ENCODE measurements around the gene TSPYL1.

TSPYL1 gene

DNA sequence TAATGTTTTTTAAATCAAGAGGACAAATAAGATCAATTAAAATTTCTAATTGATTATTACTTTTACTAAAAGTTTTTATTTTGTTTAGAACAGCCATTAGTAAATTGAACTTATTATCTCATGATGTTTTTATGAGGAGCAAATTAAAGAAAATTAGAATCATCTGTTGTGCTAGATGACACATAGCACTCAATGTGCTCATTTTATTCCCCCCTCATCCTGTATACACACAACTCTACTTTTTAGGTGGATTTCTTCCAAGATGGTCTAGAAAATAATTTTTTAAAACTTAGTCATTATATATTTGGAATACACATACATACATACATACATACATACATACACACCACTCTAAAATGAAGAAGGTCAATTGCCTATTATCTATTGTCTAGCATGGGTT is 29.3 kb upstream of the TSPYL1 start:
- H3K4me3 ChIP-seq (ENCODE audit: low read length, poor library complexity, severe bottlenecking), result no peak overlapping the region
- no peak overlapping the region for H3K9ac ChIP-seq (ENCODE audit: low read depth, low read length, poor library complexity, severe bottlenecking)
- H4K20me1 ChIP-seq (ENCODE audit: insufficient read depth, low read length, poor library complexity, severe bottlenecking), result no peaks in the 10 kb centered on the region
- H3K9me2 ChIP-seq (replicated peaks; ENCODE audit: low read depth, low read length), result no peaks in the 10 kb centered on the region
- H3F3A ChIP-seq (ENCODE audit: low read depth), result no peaks in the 10 kb centered on the region
- H3K4me1 ChIP-seq (ENCODE audit: insufficient read depth, low read length, poor library complexity, severe bottlenecking), result no peaks in the 10 kb centered on the region
- H3K27me3 ChIP-seq (ENCODE audit: insufficient read depth, low read length, poor library complexity, severe bottlenecking), result no peaks in the 10 kb centered on the region
- no peak overlapping the region for H3K4me2 ChIP-seq (ENCODE audit: low read depth, low read length, poor library complexity, severe bottlenecking)
- no peaks in the 10 kb centered on the region for H3K79me2 ChIP-seq (ENCODE audit: insufficient read depth, low read length)
- H3K36me3 ChIP-seq (ENCODE audit: insufficient read depth, low read length), result no peaks in the 10 kb centered on the region
- H2AFZ ChIP-seq (ENCODE audit: low read length), result no peak overlapping the region
- TF ChIP-seq CTCF (conservative IDR thresholded peaks at IDR 0.05; ENCODE audit: low read length) (no peak), EZH2phosphoT487 (IDR thresholded peaks at IDR 0.05; ENCODE audit: borderline replicate concordance) (no peak)
- no peaks in the 10 kb centered on the region for H3K9me3 ChIP-seq (ENCODE audit: insufficient read depth, low read depth, low read length)

GRCh38 chr6:116307633-116308032 is 27.9 kb upstream of the TSPYL1 start:
- Histone ChIP-seq H4K20me1 (ENCODE audit: insufficient read depth, low read length, poor library complexity, severe bottlenecking) (no peaks in the 10 kb centered on the region), H3K36me3 (ENCODE audit: insufficient read depth, low read length) (no peaks in the 10 kb centered on the region), H3K4me2 (ENCODE audit: low read depth, low read length, poor library complexity, severe bottlenecking) (no peak overlapping the region), H3K4me3 (ENCODE audit: low read length, poor library complexity, severe bottlenecking) (no peak overlapping the region), H3F3A (ENCODE audit: low read depth) (no peaks in the 10 kb centered on the region), H3K27me3 (ENCODE audit: insufficient read depth, low read length, poor library complexity, severe bottlenecking) (no peaks in the 10 kb centered on the region), H3K9ac (ENCODE audit: low read depth, low read length, poor library complexity, severe bottlenecking) (no peak overlapping the region), H3K79me2 (ENCODE audit: insufficient read depth, low read length) (no peaks in the 10 kb centered on the region), H3K4me1 (ENCODE audit: insufficient read depth, low read length, poor library complexity, severe bottlenecking) (no peaks in the 10 kb centered on the region), H3K9me2 (replicated peaks; ENCODE audit: low read depth, low read length) (no peaks in the 10 kb centered on the region), H3K9me3 (ENCODE audit: insufficient read depth, low read depth, low read length) (no peaks in the 10 kb centered on the region), H2AFZ (ENCODE audit: low read length) (no peak overlapping the region)
- no peak for TF ChIP-seq EZH2phosphoT487 (IDR thresholded peaks at IDR 0.05; ENCODE audit: borderline replicate concordance)
- no peak for TF ChIP-seq CTCF (conservative IDR thresholded peaks at IDR 0.05; ENCODE audit: low read length)

GRCh38 chr6:116307001-116307400 is 27.3 kb upstream of the TSPYL1 start:
- Histone ChIP-seq H3K4me1 (ENCODE audit: insufficient read depth, low read length, poor library complexity, severe bottlenecking) (no peaks in the 10 kb centered on the region), H2AFZ (ENCODE audit: low read length) (no peak overlapping the region), H3K4me3 (ENCODE audit: low read length, poor library complexity, severe bottlenecking) (no peak overlapping the region), H3K9ac (ENCODE audit: low read depth, low read length, poor library complexity, severe bottlenecking) (no peak overlapping the region), H3K9me3 (ENCODE audit: insufficient read depth, low read depth, low read length) (no peaks in the 10 kb centered on the region), H3K36me3 (ENCODE audit: insufficient read depth, low read length) (no peaks in the 10 kb centered on the region), H3K27me3 (ENCODE audit: insufficient read depth, low read length, poor library complexity, severe bottlenecking) (no peaks in the 10 kb centered on the region), H3K4me2 (ENCODE audit: low read depth, low read length, poor library complexity, severe bottlenecking) (no peak overlapping the region), H3K9me2 (replicated peaks; ENCODE audit: low read depth, low read length) (no peaks in the 10 kb centered on the region), H4K20me1 (ENCODE audit: insufficient read depth, low read length, poor library complexity, severe bottlenecking) (no peaks in the 10 kb centered on the region), H3K79me2 (ENCODE audit: insufficient read depth, low read length) (no peaks in the 10 kb centered on the region), H3F3A (ENCODE audit: low read depth) (no peaks in the 10 kb centered on the region)
- TF ChIP-seq CTCF (conservative IDR thresholded peaks at IDR 0.05; ENCODE audit: low read length), result no peak
- TF ChIP-seq EZH2phosphoT487 (IDR thresholded peaks at IDR 0.05; ENCODE audit: borderline replicate concordance), result no peak

Measured in Loucy (cell line).